GM21360 (cell line): Measurements from ENCODE around the gene TMEM252.

Experiments
- ATAC-seq: cut with Tn5 transposase; IDR thresholded peaks from one replicate; pipeline ENCODE4 v1.9.1; 2021; ENCODE audit warnings: mild to moderate bottlenecking, moderate library complexity; ENCODE audit not compliant: unreplicated experiment

TMEM252 gene

GRCh38 chr9:68540712-68541535 lies at the start of gene TMEM252:
TMEM252 (minus strand) TSS chr9:68540883; CDS start chr9:68540814, 69 bp downstream.
- no peak for ATAC-seq

- no peak for ATAC-seq
Measured at GRCh38 chr9:68585034-68585761, 44.5 kb upstream of the TMEM252 start.

- peak; percentile 91 for ATAC-seq
Measured at GRCh38 chr9:68584189-68585033, 43.7 kb upstream of the TMEM252 start.

- no peak for ATAC-seq
Measured at GRCh38 chr9:68581696-68582095, 41.0 kb upstream of the TMEM252 start.

- ATAC-seq, result no peak
Measured at GRCh38 chr9:68577774-68578591, 37.3 kb upstream of the TMEM252 start.

- ATAC-seq, result no peak
Measured at GRCh38 chr9:68575817-68576216, 35.1 kb upstream of the TMEM252 start.

GRCh38 chr9:68574150-68574549 lies 33.5 kb upstream of the TMEM252 start:
- no peak for ATAC-seq

GRCh38 chr9:68567565-68567964 lies 26.9 kb upstream of the TMEM252 start:
- ATAC-seq, result no peak

GRCh38 chr9:68562461-68562860 lies 21.8 kb upstream of the TMEM252 start:
- ATAC-seq, result no peak

- ATAC-seq, result no peak
Measured at GRCh38 chr9:68560071-68560844, 19.6 kb upstream of the TMEM252 start.

GRCh38 chr9:68558545-68558944 lies 17.9 kb upstream of the TMEM252 start:
- no peak for ATAC-seq

GRCh38 chr9:68555437-68556150 lies 14.9 kb upstream of the TMEM252 start:
- no peak for ATAC-seq

GRCh38 chr9:68552700-68553476 lies 12.2 kb upstream of the TMEM252 start:
- no peak for ATAC-seq

GRCh38 chr9:68551191-68551590 lies 10.5 kb upstream of the TMEM252 start:
- ATAC-seq, result no peak

GRCh38 chr9:68548241-68548640 lies 7.6 kb upstream of the TMEM252 start:
- ATAC-seq, result no peak

- no peak for ATAC-seq
Measured at GRCh38 chr9:68547417-68547816, 6.7 kb upstream of the TMEM252 start.

GRCh38 chr9:68546596-68547390 lies 6.1 kb upstream of the TMEM252 start:
- peak; percentile 69 for ATAC-seq
